SK-N-SH (cell line): ENCODE measurements around the gene GNL3. TPM values are rescaled to one million over a fixed set of nuclear protein-coding genes. Genes with fewer than 3 reads are reported as not detected.

Experiments used
- CTCF ChIA-PET: fragments of 300-600, 350-600 bp; formaldehyde crosslinking; extraction: SDS; loops from one replicate; lab custom pipeline; 2021; lab: Yijun Ruan, JAX
- POLR2A ChIA-PET: fragments of 350-600 bp; sonication (Branson Sonifier 250); formaldehyde crosslinking; extraction: SDS; loops from one replicate; lab custom pipeline; 2020; ENCODE audit warnings: antibody characterized with exemption, inconsistent platforms; lab: Yijun Ruan, JAX
- DNase-seq: peaks from one replicate; pipeline ENCODE4 v3.0.0; 2012
- H2AFZ ChIP-seq: fragments of 200-600 bp; sonication (generic); 2 replicates; pipeline ENCODE4 v1.8.1; 2016; ENCODE audit warnings: antibody characterized with exemption, mild to moderate bottlenecking, low read depth
- H3F3A ChIP-seq: fragments of 200-600 bp; sonication (generic); replicated peaks from 2 replicates; pipeline ENCODE3; 2016; ENCODE audit warnings: antibody characterized with exemption, mild to moderate bottlenecking; ENCODE audit not compliant: insufficient read depth
- H3K27ac ChIP-seq, 2 experiments: fragments of 200-500 bp in 1 of 2; fragments of 200-600 bp in 1 of 2; sonication (Bioruptor generic) in 1 of 2; sonication (generic), shearing (Covaris generic) in 1 of 2; 2 replicates each; pipeline versions ENCODE4 v1.5.1 to v1.6.1; 2014 to 2016; ENCODE audit warnings: low read depth in 2 of 2, inconsistent platforms in 1 of 2, low read length in 1 of 2, mild to moderate bottlenecking in 1 of 2, mixed read lengths in 1 of 2
- H3K27me3 ChIP-seq: fragments of 200-600 bp; sonication (generic), shearing (Covaris generic); 2 replicates; pipeline ENCODE4 v1.6.1; 2016; ENCODE audit warnings: mixed run types; ENCODE audit not compliant: insufficient read depth
- H3K36me3 ChIP-seq, 2 experiments: fragments of 200-500 bp in 1 of 2; fragments of 200-600 bp in 1 of 2; sonication (Bioruptor generic) in 1 of 2; sonication (generic) in 1 of 2; replicated peaks in 1 of 2; 2 replicates each; pipeline versions ENCODE3 to v1.5.1; 2014 to 2016; ENCODE audit warnings: low read length in 1 of 2, mild to moderate bottlenecking in 1 of 2; ENCODE audit not compliant: insufficient read depth in 2 of 2, control insufficient read depth in 1 of 2
- H3K4me1 ChIP-seq, 2 experiments: fragments of 200-500 bp in 1 of 2; fragments of 200-600 bp in 1 of 2; sonication (Bioruptor generic) in 1 of 2; sonication (generic), shearing (Covaris generic) in 1 of 2; 2 replicates each; pipeline versions ENCODE4 v1.5.1 to v1.6.1; 2014 to 2016; ENCODE audit warnings: low read depth in 1 of 2, low read length in 1 of 2, mixed run types in 1 of 2; ENCODE audit not compliant: insufficient read depth in 2 of 2, control insufficient read depth in 1 of 2
- H3K4me2 ChIP-seq: fragments of 200-600 bp; sonication (generic), shearing (Covaris generic); 2 replicates; pipeline ENCODE4 v1.6.1; 2017; ENCODE audit warnings: mixed run types
- H3K4me3 ChIP-seq, 2 experiments: fragments of 200-500 bp in 1 of 2; fragments of 200-600 bp in 1 of 2; sonication (Bioruptor generic) in 1 of 2; sonication (generic), shearing (Covaris generic) in 1 of 2; 2 replicates each; pipeline versions ENCODE4 v1.5.1 to v1.8.1; 2014 to 2016; ENCODE audit warnings: low read depth in 2 of 2, inconsistent platforms in 1 of 2, low read length in 1 of 2, mild to moderate bottlenecking in 1 of 2, mixed read lengths in 1 of 2, moderate library complexity in 1 of 2
- H3K79me2 ChIP-seq: fragments of 200-600 bp; sonication (generic); 2 replicates; pipeline ENCODE4 v1.8.1; 2017; ENCODE audit warnings: mild to moderate bottlenecking; ENCODE audit not compliant: insufficient read depth
- H3K9ac ChIP-seq: fragments of 200-600 bp; sonication (generic); 2 replicates; pipeline ENCODE4 v1.6.1; 2017; ENCODE audit warnings: mixed run types
- H3K9me2 ChIP-seq: fragments of 200-600 bp; sonication (generic); 2 replicates; pipeline ENCODE4 v1.6.1; 2017; ENCODE audit warnings: mixed run types
- H3K9me3 ChIP-seq: fragments of 200-600 bp; sonication (generic); 2 replicates; pipeline ENCODE4 v1.6.1; 2017; ENCODE audit warnings: mixed run types, mild to moderate bottlenecking, moderate library complexity
- H4K20me1 ChIP-seq: fragments of 200-600 bp; sonication (generic); 2 replicates; pipeline ENCODE4 v1.6.1; 2017; ENCODE audit warnings: mild to moderate bottlenecking, mixed run types; ENCODE audit not compliant: insufficient read depth
- FOSL2 ChIP-seq: IDR thresholded peaks from 2 replicates; pipeline ENCODE4 v1.4.0; 2012; ENCODE audit warnings: low read depth, mild to moderate bottlenecking, moderate library complexity, borderline replicate concordance
- FOXJ3 ChIP-seq: sonication (generic); formaldehyde crosslinking; IDR thresholded peaks from 2 replicates; pipeline ENCODE4 v1.5.1; 2020; ENCODE audit warnings: mild to moderate bottlenecking, missing genetic modification reagents
- FOXM1 ChIP-seq: IDR thresholded peaks from 2 replicates; pipeline ENCODE4 v1.4.0; 2012; ENCODE audit warnings: low read depth, mild to moderate bottlenecking
- JUND ChIP-seq: IDR thresholded peaks from 2 replicates; pipeline ENCODE4 v1.4.0; 2012
- NFIC ChIP-seq: IDR thresholded peaks from 2 replicates; pipeline ENCODE4 v1.4.0; 2012; ENCODE audit warnings: borderline replicate concordance
- SIN3A ChIP-seq: IDR thresholded peaks from 2 replicates; pipeline ENCODE4 v1.6.1; 2012; ENCODE audit warnings: low read depth, mild to moderate bottlenecking, low read length, moderate library complexity, borderline replicate concordance
- SMC3 ChIP-seq: IDR thresholded peaks from 2 replicates; pipeline ENCODE4 v1.6.1; 2012; ENCODE audit warnings: low read depth, low read length, improper control_type of control experiment
- YY1 ChIP-seq: IDR thresholded peaks from 2 replicates; pipeline ENCODE4 v1.4.0; 2012; ENCODE audit warnings: low read depth, mild to moderate bottlenecking
- WGBS: methylation state at CpG from one replicate; pipeline ENCODE4 v1.1.6; 2017; ENCODE audit warnings: low lambda C conversion rate; 5-methylcytosine and 5-hydroxymethylcytosine counted together
- polyA plus RNA-seq, 3 experiments: library from polyadenylated mRNA; depleted of rRNA; stranded (reverse); fragments of >200 nt; gene quantifications; 2 replicates each; pipeline ENCODE4 v1.2.3, GENCODE V29; 2012
- TF ChIP-seq, protein P1 (sequence below): fragments of 150-350 bp; IDR thresholded peaks from 2 replicates; pipeline ENCODE4 v1.6.1; 2017; ENCODE audit warnings: antibody characterized with exemption, low read length, low read depth, borderline replicate concordance
- TF ChIP-seq, protein P2 (sequence below): IDR thresholded peaks from 2 replicates; pipeline ENCODE4 v1.4.0; 2012; ENCODE audit warnings: low read depth
- TF ChIP-seq, protein P3 (sequence below): IDR thresholded peaks from 2 replicates; pipeline ENCODE4 v1.4.0; 2012; ENCODE audit warnings: low read depth, borderline replicate concordance

GNL3 gene
- polyA plus RNA-seq, 1 of the 3 experiments (the other 2 are of a cell fraction): 55.0 TPM

DNA sequence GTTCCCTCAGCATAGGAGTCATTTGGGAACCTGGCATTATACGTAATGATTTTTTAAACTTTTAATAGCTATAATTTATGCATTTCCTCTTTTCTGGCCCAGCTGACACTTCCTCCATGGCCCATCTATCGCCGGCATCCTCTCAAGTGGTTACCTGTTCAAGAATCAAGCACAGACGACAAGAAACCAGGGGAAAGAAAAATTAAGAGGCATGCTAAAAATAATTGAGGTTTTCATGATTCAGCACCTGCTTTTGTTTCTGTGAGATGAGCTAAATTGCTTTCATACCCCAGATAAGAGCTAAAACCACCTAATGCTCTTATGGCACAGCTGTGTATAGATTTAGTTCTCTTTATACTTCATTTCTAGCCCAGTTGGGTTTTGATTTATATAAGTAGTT, 21.8 kb downstream of the GNL3 start:
- no peak for DNase-seq
- no peaks in the 10 kb centered on the region for H3K9me3 ChIP-seq
- no peak overlapping the region for H3K27ac ChIP-seq
- no peak overlapping the region for H2AFZ ChIP-seq
- H4K20me1 ChIP-seq: no peaks in the 10 kb centered on the region
- H3K9me2 ChIP-seq: no peaks in the 10 kb centered on the region
- H3K4me2 ChIP-seq: peak overlapping the region; percentile 91
- peaks cover 12% of the 10 kb centered on the region for H3F3A ChIP-seq
- H3K4me1 ChIP-seq: peaks cover 9 to 18% of the 10 kb centered on the region in 2 experiments
- H3K27me3 ChIP-seq: no peaks in the 10 kb centered on the region
- POLR2A ChIA-PET: no interaction called here
- 88% methylated on average over 4 of the region's 4 CpGs for WGBS
- H3K79me2 ChIP-seq: peaks cover 57% of the 10 kb centered on the region
- CTCF ChIA-PET: no interaction called here
- H3K4me3 ChIP-seq: peak overlapping the region; percentile 79 to 84; a peak in 2 of 4 replicates
- TF ChIP-seq YY1: no peak
- TF ChIP-seq, protein P1, sequence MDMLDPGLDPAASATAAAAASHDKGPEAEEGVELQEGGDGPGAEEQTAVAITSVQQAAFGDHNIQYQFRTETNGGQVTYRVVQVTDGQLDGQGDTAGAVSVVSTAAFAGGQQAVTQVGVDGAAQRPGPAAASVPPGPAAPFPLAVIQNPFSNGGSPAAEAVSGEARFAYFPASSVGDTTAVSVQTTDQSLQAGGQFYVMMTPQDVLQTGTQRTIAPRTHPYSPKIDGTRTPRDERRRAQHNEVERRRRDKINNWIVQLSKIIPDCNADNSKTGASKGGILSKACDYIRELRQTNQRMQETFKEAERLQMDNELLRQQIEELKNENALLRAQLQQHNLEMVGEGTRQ: no peak
- no peak for TF ChIP-seq FOSL2
- TF ChIP-seq, protein P2, sequence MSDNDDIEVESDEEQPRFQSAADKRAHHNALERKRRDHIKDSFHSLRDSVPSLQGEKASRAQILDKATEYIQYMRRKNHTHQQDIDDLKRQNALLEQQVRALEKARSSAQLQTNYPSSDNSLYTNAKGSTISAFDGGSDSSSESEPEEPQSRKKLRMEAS: no peak
- TF ChIP-seq SIN3A: no peak
- no peak for TF ChIP-seq JUND
- TF ChIP-seq FOXM1: no peak
- TF ChIP-seq, protein P3, sequence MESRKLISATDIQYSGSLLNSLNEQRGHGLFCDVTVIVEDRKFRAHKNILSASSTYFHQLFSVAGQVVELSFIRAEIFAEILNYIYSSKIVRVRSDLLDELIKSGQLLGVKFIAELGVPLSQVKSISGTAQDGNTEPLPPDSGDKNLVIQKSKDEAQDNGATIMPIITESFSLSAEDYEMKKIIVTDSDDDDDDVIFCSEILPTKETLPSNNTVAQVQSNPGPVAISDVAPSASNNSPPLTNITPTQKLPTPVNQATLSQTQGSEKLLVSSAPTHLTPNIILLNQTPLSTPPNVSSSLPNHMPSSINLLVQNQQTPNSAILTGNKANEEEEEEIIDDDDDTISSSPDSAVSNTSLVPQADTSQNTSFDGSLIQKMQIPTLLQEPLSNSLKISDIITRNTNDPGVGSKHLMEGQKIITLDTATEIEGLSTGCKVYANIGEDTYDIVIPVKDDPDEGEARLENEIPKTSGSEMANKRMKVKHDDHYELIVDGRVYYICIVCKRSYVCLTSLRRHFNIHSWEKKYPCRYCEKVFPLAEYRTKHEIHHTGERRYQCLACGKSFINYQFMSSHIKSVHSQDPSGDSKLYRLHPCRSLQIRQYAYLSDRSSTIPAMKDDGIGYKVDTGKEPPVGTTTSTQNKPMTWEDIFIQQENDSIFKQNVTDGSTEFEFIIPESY: no peak
- TF ChIP-seq NFIC: no peak
- H3K9ac ChIP-seq: peak overlapping the region; percentile 85; the same call in 1 of the 2 replicates
- peaks cover 21 to 40% of the 10 kb centered on the region in 2 experiments for H3K36me3 ChIP-seq

DNA sequence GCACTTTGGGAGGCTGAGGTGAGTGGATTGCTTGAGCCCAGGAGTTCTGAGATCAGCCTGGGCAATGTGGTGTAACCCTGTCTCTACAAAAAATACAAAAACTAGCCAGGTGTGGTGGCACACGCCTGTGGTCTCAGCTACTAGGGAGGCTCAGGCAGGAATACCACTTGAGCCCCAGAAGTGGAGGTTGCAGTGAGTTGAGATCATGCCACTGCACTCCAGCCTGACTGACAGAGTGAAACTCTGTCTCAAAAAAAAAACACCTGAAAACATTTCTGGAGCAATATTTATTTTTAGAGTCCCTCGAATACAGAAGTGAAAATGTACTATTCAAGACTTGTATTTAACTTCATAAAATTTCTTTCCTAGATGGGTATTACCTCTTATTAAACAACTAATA, 24.7 kb downstream of the GNL3 start:
- no peak overlapping the region for H2AFZ ChIP-seq
- no peak overlapping the region for H3K27ac ChIP-seq
- no peak for DNase-seq
- H3K79me2 ChIP-seq: peaks cover 29% of the 10 kb centered on the region
- no peak overlapping the region for H3K4me3 ChIP-seq
- no peaks in the 10 kb centered on the region for H4K20me1 ChIP-seq
- H3K9me3 ChIP-seq: no peaks in the 10 kb centered on the region
- H3K9me2 ChIP-seq: no peaks in the 10 kb centered on the region
- H3K4me1 ChIP-seq: peaks cover 9 to 10% of the 10 kb centered on the region in 2 experiments
- POLR2A ChIA-PET: interaction anchor here (0.9 kb wide), 1 partner anchor 60 kb away, joined by 3 read pairs; no protein-coding TSS in a partner anchor
- 96% methylated on average over 2 of the region's 2 CpGs for WGBS
- no peaks in the 10 kb centered on the region for H3K27me3 ChIP-seq
- no peak overlapping the region for H3K4me2 ChIP-seq
- peaks cover 12% of the 10 kb centered on the region for H3F3A ChIP-seq
- no peak overlapping the region for H3K9ac ChIP-seq
- H3K36me3 ChIP-seq: peaks cover 21 to 40% of the 10 kb centered on the region in 2 experiments
- TF ChIP-seq FOXJ3 (CRISPR knock-in tag) (no peak), FOXM1 (no peak), SMC3 (no peak), FOSL2 (no peak)
- TF ChIP-seq, all 33 proteins: peak for 0
- CTCF ChIA-PET: no interaction called here
